Dendritic cell treated with granulocyte-macrophage colony-stimulating factor and Interleukin-4, amounts not matched to agents 40 ng/mL and 50 ng/mL, for 4 days (primary cell): Measurements from ENCODE around the gene PDCD5.

Experiments
- H3K27ac Mint-ChIP-seq: one replicate; pipeline ENCODE4 v1.8.0; 2022; ENCODE audit warnings: mild to moderate bottlenecking, mixed read lengths
- H3K27me3 Mint-ChIP-seq: one replicate; pipeline ENCODE4 v1.8.0; 2022; ENCODE audit warnings: mild to moderate bottlenecking, mixed read lengths
- H3K36me3 Mint-ChIP-seq: one replicate; pipeline ENCODE4 v1.8.0; 2022; ENCODE audit warnings: low read depth, mixed read lengths
- H3K4me1 Mint-ChIP-seq: one replicate; pipeline ENCODE4 v1.8.0; 2022; ENCODE audit warnings: low read depth, mixed read lengths
- H3K4me3 Mint-ChIP-seq: one replicate; pipeline ENCODE4 v1.8.0; 2022; ENCODE audit warnings: mild to moderate bottlenecking, moderate library complexity, mixed read lengths
- H3K9me3 Mint-ChIP-seq: one replicate; pipeline ENCODE4 v1.8.0; 2022; ENCODE audit warnings: mixed read lengths
- intact Hi-C: fragments of 100-400 bp; cut with micrococcal nuclease; formaldehyde crosslinking; loops from one replicate; pipeline ENCODE4 v1.15.0; 2022

Gene PDCD5

GRCh38 chr19:32630338-32630737, 49.3 kb downstream of the PDCD5 start:
- H3K36me3 Mint-ChIP-seq = peaks cover 90% of the 10 kb centered on the region
- H3K4me3 Mint-ChIP-seq = no peak overlapping the region
- H3K4me1 Mint-ChIP-seq = no peaks in the 10 kb centered on the region
- no peak overlapping the region for H3K27ac Mint-ChIP-seq
- H3K27me3 Mint-ChIP-seq = no peaks in the 10 kb centered on the region
- no peaks in the 10 kb centered on the region for H3K9me3 Mint-ChIP-seq
- intact Hi-C loops = no loop called here

- H3K4me1 Mint-ChIP-seq = no peaks in the 10 kb centered on the region
- no peak overlapping the region for H3K4me3 Mint-ChIP-seq
- intact Hi-C loops = no loop called here
- H3K36me3 Mint-ChIP-seq = peaks cover 90% of the 10 kb centered on the region
- H3K27me3 Mint-ChIP-seq = no peaks in the 10 kb centered on the region
- H3K9me3 Mint-ChIP-seq = no peaks in the 10 kb centered on the region
- H3K27ac Mint-ChIP-seq = no peak overlapping the region
Measured at GRCh38 chr19:32631381-32631780, 50.4 kb downstream of the PDCD5 start.
